Cardiac muscle cell (in vitro differentiated cells and primary cell): ENCODE measurements around the gene LRRC38. TPM values are rescaled to one million over a fixed set of nuclear protein-coding genes. Genes with fewer than 3 reads are reported as not detected.

Experiments
- DNase-seq, 2 donors: peaks; one replicate each; pipeline versions ENCODE4 v3.0.0 to v3.0.0-alpha.2; 2010 to 2017; ENCODE audit warnings: low read depth in 1 of 2, low spot score in 1 of 2
- H3K27ac ChIP-seq: fragments of 200-600 bp; sonication (generic); 2 replicates; pipeline ENCODE4 v1.5.1; 2016
- H3K27me3 ChIP-seq: fragments of 200-600 bp; sonication (generic); 2 replicates; pipeline ENCODE4 v1.6.0; 2016; ENCODE audit warnings: control low read depth
- H3K36me3 ChIP-seq: fragments of 200-600 bp; sonication (generic); 2 replicates; pipeline ENCODE4 v1.5.1; 2016; ENCODE audit warnings: control low read depth
- H3K4me1 ChIP-seq: fragments of 200-600 bp; sonication (generic); 2 replicates; pipeline ENCODE4 v1.8.1; 2017; ENCODE audit warnings: low read depth, mild to moderate bottlenecking, mixed run types
- H3K4me3 ChIP-seq: fragments of 200-600 bp; sonication (generic); 2 replicates; pipeline ENCODE4 v1.5.1; 2016; ENCODE audit warnings: mild to moderate bottlenecking
- H3K9me3 ChIP-seq: fragments of 200-600 bp; sonication (generic); 2 replicates; pipeline ENCODE4 v1.5.1; 2017; ENCODE audit warnings: low read depth, mild to moderate bottlenecking, control low read depth
- polyA plus RNA-seq: library from polyadenylated mRNA; unstranded; fragments of >200 nt; fragmentation: Nextera tagmentation; extraction: Ambion mirVana; gene quantifications from 2 replicates; pipeline ENCODE4 v1.2.1, GENCODE V29; 2016
- total RNA-seq: library from RNA; depleted of rRNA; stranded (reverse); fragments of >200 nt; gene quantifications from 2 replicates; pipeline ENCODE4 v1.2.3, GENCODE V29; 2016
- TF ChIP-seq, protein P1 (sequence below): IDR thresholded peaks from 2 replicates; pipeline ENCODE4 v1.5.1; 2012; ENCODE audit warnings: low read depth, mild to moderate bottlenecking, low read length

Gene LRRC38
- total and polyA plus RNA-seq, 2 experiments from 2014 or later: not detected

DNA sequence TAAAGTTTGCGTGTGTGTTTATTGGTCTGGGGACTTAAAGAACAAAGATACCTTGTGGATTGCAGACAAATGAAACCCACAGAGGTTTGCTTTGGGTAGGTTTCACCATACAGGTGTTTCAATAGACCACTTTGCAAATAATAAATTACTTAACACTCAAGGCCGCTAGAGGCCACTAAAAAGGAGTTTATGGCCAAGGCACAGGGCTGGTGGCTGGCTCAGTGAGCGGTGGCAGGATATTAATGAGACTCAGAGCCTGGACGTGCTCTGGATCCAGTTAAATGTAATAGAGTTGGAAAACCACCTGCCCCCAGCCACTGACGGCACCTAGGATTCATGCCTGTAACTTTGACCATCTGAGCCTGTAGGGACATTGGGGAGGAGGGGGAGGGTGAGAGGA lies 44.5 kb downstream of the LRRC38 start:
- H3K27ac ChIP-seq: no peak overlapping the region
- no peak overlapping the region for H3K4me3 ChIP-seq
- no peaks in the 10 kb centered on the region for H3K4me1 ChIP-seq
- no peaks in the 10 kb centered on the region for H3K9me3 ChIP-seq
- TF ChIP-seq, protein P1, sequence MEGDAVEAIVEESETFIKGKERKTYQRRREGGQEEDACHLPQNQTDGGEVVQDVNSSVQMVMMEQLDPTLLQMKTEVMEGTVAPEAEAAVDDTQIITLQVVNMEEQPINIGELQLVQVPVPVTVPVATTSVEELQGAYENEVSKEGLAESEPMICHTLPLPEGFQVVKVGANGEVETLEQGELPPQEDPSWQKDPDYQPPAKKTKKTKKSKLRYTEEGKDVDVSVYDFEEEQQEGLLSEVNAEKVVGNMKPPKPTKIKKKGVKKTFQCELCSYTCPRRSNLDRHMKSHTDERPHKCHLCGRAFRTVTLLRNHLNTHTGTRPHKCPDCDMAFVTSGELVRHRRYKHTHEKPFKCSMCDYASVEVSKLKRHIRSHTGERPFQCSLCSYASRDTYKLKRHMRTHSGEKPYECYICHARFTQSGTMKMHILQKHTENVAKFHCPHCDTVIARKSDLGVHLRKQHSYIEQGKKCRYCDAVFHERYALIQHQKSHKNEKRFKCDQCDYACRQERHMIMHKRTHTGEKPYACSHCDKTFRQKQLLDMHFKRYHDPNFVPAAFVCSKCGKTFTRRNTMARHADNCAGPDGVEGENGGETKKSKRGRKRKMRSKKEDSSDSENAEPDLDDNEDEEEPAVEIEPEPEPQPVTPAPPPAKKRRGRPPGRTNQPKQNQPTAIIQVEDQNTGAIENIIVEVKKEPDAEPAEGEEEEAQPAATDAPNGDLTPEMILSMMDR: no peak
- no peaks in the 10 kb centered on the region for H3K36me3 ChIP-seq
- no peaks in the 10 kb centered on the region for H3K27me3 ChIP-seq
- peak in 1 of 2 donors; percentile 17 for DNase-seq

DNA sequence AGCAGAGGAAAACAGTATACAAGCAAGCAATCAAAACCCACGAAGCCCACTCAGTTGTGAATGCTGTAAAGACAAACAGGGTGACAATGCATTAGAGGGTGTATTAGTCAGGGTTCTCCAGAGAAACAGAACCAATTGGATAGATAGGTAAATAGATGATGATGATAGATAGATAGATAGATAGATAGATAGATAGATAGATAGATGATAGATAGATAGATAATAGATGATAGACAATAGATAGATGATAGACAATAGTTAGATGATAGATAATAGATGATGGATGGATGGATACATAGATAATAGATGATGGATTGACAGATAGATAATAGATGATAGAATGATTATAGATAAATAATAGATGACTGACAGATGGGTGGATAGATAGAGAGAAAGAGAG lies 48.3 kb downstream of the LRRC38 start:
- H3K36me3 ChIP-seq: no peaks in the 10 kb centered on the region
- H3K4me3 ChIP-seq: no peak overlapping the region
- H3K27ac ChIP-seq: no peak overlapping the region
- H3K4me1 ChIP-seq: no peaks in the 10 kb centered on the region
- DNase-seq: no peak
- no peaks in the 10 kb centered on the region for H3K9me3 ChIP-seq
- no peaks in the 10 kb centered on the region for H3K27me3 ChIP-seq
- TF ChIP-seq, protein P1: no peak

DNA sequence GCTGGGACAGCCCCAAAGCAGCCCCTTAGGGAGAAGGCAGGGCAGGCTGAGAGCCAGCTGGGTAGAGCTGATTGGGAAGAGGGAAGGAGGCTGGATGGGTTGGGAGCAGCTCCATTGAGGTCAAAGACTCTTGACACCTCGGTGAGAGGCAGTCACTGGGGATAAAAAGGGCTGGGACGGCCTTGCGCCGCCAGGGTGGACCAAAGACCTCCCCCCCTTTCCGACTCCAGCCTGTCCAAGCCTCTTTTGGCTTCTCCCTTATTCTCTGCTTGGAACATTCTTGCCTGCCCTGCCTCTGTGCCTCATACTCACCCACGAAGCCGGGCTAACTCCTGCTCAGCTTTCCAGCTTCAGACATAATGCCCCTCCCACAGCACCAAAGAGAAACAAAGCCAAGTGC lies 51.1 kb downstream of the LRRC38 start:
- H3K9me3 ChIP-seq: no peaks in the 10 kb centered on the region
- no peaks in the 10 kb centered on the region for H3K4me1 ChIP-seq
- H3K36me3 ChIP-seq: no peaks in the 10 kb centered on the region
- H3K27me3 ChIP-seq: no peaks in the 10 kb centered on the region
- H3K4me3 ChIP-seq: no peak overlapping the region
- H3K27ac ChIP-seq: no peak overlapping the region
- TF ChIP-seq, protein P1: no peak
- peak in 1 of 2 donors; percentile 37 for DNase-seq

DNA sequence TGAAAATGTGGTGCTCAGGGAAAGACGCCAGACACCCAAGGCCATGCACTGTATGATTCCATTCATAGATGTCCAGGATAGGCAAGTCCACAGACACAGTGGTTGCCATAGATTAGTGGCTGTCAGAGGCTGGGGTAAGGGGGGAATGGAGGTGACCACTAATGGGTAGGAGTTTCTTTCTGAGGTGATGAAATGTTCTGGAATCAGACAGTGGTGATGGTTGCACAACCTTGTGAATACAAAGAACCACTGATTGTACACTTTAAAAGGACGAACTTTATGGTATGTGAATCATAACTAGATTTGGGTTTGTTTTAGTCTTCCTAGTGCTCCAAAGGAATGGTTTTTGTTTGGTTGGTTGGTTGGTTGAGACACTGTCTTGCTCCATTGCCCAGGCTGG lies 51.8 kb downstream of the LRRC38 start:
- Histone ChIP-seq H3K4me3 (no peak overlapping the region), H3K9me3 (no peaks in the 10 kb centered on the region), H3K4me1 (no peaks in the 10 kb centered on the region), H3K27ac (no peak overlapping the region), H3K36me3 (no peaks in the 10 kb centered on the region), H3K27me3 (no peaks in the 10 kb centered on the region)
- TF ChIP-seq, protein P1: no peak
- DNase-seq: peak in 1 of 2 donors; percentile 70

DNA sequence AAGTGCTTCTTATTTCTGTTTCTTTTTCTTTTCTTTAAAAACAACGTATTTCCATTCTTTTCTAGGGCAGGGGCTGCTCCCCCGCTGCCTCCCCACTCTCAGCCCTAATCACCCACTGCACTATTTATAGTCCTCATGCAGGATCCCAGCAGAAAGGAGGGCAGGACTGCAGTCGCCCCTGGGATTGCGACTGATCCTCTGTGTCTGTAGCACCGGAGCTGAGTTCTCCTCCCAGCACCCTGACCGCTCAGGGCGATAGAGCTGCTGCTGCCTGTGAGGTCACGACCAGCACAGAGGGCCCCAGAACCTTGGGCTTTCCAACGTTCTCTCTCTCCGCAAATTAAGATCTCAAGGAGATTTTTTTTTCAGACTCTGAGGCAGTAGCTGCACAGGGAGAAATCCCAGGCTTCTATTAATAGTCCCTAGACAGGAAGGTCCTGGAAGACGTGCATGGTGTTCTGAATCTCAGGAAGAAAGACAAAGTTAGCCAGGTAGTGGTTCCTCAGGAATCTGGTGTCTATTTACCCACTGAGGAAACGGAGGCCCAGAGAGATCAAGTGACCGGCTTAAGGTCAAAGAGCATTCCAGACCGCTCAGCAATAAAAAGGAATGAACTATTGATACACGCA lies 56.8 kb downstream of the LRRC38 start:
- Histone ChIP-seq H3K27ac (no peak overlapping the region), H3K4me3 (no peak overlapping the region), H3K4me1 (no peaks in the 10 kb centered on the region), H3K27me3 (no peaks in the 10 kb centered on the region), H3K9me3 (no peaks in the 10 kb centered on the region), H3K36me3 (no peaks in the 10 kb centered on the region)
- TF ChIP-seq, protein P1: no peak
- DNase-seq: no peak
